ENCODE results near the gene BLM.

The BLM gene

GRCh38 chr15:90851940-90852339 is 134.8 kb downstream of the BLM start:
- no peak for FAIRE-seq
- TF ChIP-seq CTCF (IDR thresholded peaks at IDR 0.05; ENCODE audit: insufficient read depth, missing control alignments): no peak
- no peak for DNase-seq (ENCODE audit: insufficient read length, low spot score)

- FAIRE-seq (no peak), DNase-seq (ENCODE audit: insufficient read length, low spot score) (no peak)
- no peak for TF ChIP-seq CTCF (IDR thresholded peaks at IDR 0.05; ENCODE audit: insufficient read depth, missing control alignments)
Observed at GRCh38 chr15:90855139-90855538, 138.0 kb downstream of the BLM start.

GRCh38 chr15:90857337-90857736 is 140.2 kb downstream of the BLM start:
- no peak for TF ChIP-seq CTCF (IDR thresholded peaks at IDR 0.05; ENCODE audit: insufficient read depth, missing control alignments)
- DNase-seq (ENCODE audit: insufficient read length, low spot score) (no peak), FAIRE-seq (no peak)

GRCh38 chr15:90857883-90858443 is 140.8 kb downstream of the BLM start:
- no peak for DNase-seq (ENCODE audit: insufficient read length, low spot score)
- no peak for TF ChIP-seq CTCF (IDR thresholded peaks at IDR 0.05; ENCODE audit: insufficient read depth, missing control alignments)
- no peak for FAIRE-seq

- TF ChIP-seq CTCF (IDR thresholded peaks at IDR 0.05; ENCODE audit: insufficient read depth, missing control alignments): no peak
- no peak for FAIRE-seq
- no peak for DNase-seq (ENCODE audit: insufficient read length, low spot score)
Observed at GRCh38 chr15:90859234-90860131, 142.3 kb downstream of the BLM start.

- DNase-seq (ENCODE audit: insufficient read length, low spot score) (no peak), FAIRE-seq (no peak)
Observed at GRCh38 chr15:90860450-90860849, 143.3 kb downstream of the BLM start.

More at GRCh38 chr15:90860450-90860849, 143.3 kb downstream of the BLM start:
- no peak for TF ChIP-seq CTCF (IDR thresholded peaks at IDR 0.05; ENCODE audit: insufficient read depth, missing control alignments)
